ENCODE data around the gene RALGPS1. TPM values are rescaled to one million over a fixed set of nuclear protein-coding genes. Genes with fewer than 3 reads are reported as not detected.

Gene RALGPS1
- total and polyA plus RNA-seq, 2 of the 13 experiments (the other 11 are each of a cell fraction or from before 2014, with no cell fraction given), result 3.7 to 6.5 TPM

DNA sequence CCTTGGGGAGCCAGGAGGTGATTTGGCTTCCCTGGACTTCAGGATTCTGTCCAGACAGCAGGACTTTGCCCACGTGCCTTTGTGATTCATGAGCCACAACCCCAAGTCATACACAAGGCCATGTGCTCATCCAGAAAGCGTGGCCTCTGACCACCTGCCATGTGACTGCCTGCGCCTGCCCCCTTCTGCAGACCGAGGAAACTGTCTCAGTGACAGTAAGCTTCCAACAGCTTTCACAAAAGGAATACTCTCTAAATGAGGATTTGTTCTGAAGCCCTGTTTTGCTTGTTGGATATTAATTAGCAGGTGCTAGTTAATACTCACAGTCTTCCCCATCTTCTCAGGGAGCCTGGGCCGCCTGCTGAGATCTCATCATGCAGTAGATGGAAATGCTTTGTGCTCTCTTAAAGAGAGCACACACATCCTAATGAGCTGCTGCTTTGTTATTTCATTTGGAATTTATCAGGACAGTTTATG, 244.8 kb downstream of the RALGPS1 start (continued):
- TF ChIP-seq, protein P1, sequence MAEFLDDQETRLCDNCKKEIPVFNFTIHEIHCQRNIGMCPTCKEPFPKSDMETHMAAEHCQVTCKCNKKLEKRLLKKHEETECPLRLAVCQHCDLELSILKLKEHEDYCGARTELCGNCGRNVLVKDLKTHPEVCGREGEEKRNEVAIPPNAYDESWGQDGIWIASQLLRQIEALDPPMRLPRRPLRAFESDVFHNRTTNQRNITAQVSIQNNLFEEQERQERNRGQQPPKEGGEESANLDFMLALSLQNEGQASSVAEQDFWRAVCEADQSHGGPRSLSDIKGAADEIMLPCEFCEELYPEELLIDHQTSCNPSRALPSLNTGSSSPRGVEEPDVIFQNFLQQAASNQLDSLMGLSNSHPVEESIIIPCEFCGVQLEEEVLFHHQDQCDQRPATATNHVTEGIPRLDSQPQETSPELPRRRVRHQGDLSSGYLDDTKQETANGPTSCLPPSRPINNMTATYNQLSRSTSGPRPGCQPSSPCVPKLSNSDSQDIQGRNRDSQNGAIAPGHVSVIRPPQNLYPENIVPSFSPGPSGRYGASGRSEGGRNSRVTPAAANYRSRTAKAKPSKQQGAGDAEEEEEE (CRISPR knock-in tag; IDR thresholded peaks at IDR 0.05; ENCODE audit: borderline replicate concordance), result peak; percentile 96; the same call in 1 of the 2 replicates
- TF ChIP-seq ZNF547 (CRISPR knock-in tag; IDR thresholded peaks at IDR 0.05), result peak; percentile 98
- no peak for TF ChIP-seq CCAR2 (optimal IDR thresholded peaks at IDR 0.05; ENCODE audit: low read depth, low read length)
- peak; percentile 73 for TF ChIP-seq ZFY (CRISPR knock-in tag; IDR thresholded peaks at IDR 0.05)
- TF ChIP-seq, protein P2, sequence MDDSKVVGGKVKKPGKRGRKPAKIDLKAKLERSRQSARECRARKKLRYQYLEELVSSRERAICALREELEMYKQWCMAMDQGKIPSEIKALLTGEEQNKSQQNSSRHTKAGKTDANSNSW (CRISPR knock-in tag; IDR thresholded peaks at IDR 0.05; ENCODE audit: borderline replicate concordance), result peak; percentile 98
- TF ChIP-seq ZIK1 (CRISPR knock-in tag; IDR thresholded peaks at IDR 0.05; ENCODE audit: borderline replicate concordance, low read depth), result peak; percentile 98
- TF ChIP-seq ZNF558 (CRISPR knock-in tag; IDR thresholded peaks at IDR 0.05; ENCODE audit: borderline replicate concordance), result peak; percentile 99
- TF ChIP-seq ZNF75D (CRISPR knock-in tag; IDR thresholded peaks at IDR 0.05; ENCODE audit: borderline replicate concordance), result peak; percentile 85; the same call in 1 of the 2 replicates
- TF ChIP-seq ZNF614 (CRISPR knock-in tag; IDR thresholded peaks at IDR 0.05; ENCODE audit: borderline replicate concordance), result peak; percentile 87; the same call in 1 of the 2 replicates
- TF ChIP-seq ARNT2 (CRISPR knock-in tag; IDR thresholded peaks at IDR 0.05; ENCODE audit: low read depth), result peak; percentile 92
- TF ChIP-seq SMAD1 (CRISPR knock-in tag; IDR thresholded peaks at IDR 0.05; ENCODE audit: borderline replicate concordance, low read depth), result peak; percentile 88; the same call in 1 of the 2 replicates
- TF ChIP-seq, protein P3, sequence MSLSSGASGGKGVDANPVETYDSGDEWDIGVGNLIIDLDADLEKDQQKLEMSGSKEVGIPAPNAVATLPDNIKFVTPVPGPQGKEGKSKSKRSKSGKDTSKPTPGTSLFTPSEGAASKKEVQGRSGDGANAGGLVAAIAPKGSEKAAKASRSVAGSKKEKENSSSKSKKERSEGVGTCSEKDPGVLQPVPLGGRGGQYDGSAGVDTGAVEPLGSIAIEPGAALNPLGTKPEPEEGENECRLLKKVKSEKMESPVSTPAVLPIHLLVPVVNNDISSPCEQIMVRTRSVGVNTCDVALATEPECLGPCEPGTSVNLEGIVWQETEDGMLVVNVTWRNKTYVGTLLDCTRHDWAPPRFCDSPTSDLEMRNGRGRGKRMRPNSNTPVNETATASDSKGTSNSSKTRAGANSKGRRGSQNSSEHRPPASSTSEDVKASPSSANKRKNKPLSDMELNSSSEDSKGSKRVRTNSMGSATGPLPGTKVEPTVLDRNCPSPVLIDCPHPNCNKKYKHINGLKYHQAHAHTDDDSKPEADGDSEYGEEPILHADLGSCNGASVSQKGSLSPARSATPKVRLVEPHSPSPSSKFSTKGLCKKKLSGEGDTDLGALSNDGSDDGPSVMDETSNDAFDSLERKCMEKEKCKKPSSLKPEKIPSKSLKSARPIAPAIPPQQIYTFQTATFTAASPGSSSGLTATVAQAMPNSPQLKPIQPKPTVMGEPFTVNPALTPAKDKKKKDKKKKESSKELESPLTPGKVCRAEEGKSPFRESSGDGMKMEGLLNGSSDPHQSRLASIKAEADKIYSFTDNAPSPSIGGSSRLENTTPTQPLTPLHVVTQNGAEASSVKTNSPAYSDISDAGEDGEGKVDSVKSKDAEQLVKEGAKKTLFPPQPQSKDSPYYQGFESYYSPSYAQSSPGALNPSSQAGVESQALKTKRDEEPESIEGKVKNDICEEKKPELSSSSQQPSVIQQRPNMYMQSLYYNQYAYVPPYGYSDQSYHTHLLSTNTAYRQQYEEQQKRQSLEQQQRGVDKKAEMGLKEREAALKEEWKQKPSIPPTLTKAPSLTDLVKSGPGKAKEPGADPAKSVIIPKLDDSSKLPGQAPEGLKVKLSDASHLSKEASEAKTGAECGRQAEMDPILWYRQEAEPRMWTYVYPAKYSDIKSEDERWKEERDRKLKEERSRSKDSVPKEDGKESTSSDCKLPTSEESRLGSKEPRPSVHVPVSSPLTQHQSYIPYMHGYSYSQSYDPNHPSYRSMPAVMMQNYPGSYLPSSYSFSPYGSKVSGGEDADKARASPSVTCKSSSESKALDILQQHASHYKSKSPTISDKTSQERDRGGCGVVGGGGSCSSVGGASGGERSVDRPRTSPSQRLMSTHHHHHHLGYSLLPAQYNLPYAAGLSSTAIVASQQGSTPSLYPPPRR (CRISPR knock-in tag; IDR thresholded peaks at IDR 0.05; ENCODE audit: borderline replicate concordance), result peak; percentile 78; the same call in 1 of the 2 replicates
- TF ChIP-seq TCF7L2 (IDR thresholded peaks at IDR 0.05; ENCODE audit: low read depth, low read length), result no peak
- no peak for TF ChIP-seq ATF1 (CRISPR knock-in tag; IDR thresholded peaks at IDR 0.05)
- TF ChIP-seq SNRNP70 (IDR thresholded peaks at IDR 0.05; ENCODE audit: low read depth, low read length), result no peak
- TF ChIP-seq SETDB1 (CRISPR knock-in tag; IDR thresholded peaks at IDR 0.05; ENCODE audit: borderline replicate concordance), result peak; percentile 75; the same call in 1 of the 2 replicates
- peak; percentile 89 for TF ChIP-seq ZNF788 (CRISPR knock-in tag; IDR thresholded peaks at IDR 0.05; ENCODE audit: borderline replicate concordance)
- TF ChIP-seq, protein P4, sequence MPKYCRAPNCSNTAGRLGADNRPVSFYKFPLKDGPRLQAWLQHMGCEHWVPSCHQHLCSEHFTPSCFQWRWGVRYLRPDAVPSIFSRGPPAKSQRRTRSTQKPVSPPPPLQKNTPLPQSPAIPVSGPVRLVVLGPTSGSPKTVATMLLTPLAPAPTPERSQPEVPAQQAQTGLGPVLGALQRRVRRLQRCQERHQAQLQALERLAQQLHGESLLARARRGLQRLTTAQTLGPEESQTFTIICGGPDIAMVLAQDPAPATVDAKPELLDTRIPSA (CRISPR knock-in tag; IDR thresholded peaks at IDR 0.05; ENCODE audit: borderline replicate concordance), result peak; percentile 56; the same call in 1 of the 2 replicates
- peak; percentile 96; the same call in 1 of the 2 replicates for TF ChIP-seq ZNF337 (CRISPR knock-in tag; IDR thresholded peaks at IDR 0.05; ENCODE audit: borderline replicate concordance, low read depth)
- TF ChIP-seq, protein P5, sequence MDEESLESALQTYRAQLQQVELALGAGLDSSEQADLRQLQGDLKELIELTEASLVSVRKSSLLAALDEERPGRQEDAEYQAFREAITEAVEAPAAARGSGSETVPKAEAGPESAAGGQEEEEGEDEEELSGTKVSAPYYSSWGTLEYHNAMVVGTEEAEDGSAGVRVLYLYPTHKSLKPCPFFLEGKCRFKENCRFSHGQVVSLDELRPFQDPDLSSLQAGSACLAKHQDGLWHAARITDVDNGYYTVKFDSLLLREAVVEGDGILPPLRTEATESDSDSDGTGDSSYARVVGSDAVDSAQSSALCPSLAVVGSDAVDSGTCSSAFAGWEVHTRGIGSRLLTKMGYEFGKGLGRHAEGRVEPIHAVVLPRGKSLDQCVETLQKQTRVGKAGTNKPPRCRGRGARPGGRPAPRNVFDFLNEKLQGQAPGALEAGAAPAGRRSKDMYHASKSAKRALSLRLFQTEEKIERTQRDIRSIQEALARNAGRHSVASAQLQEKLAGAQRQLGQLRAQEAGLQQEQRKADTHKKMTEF (CRISPR knock-in tag; IDR thresholded peaks at IDR 0.05), result peak; percentile 92

All from HepG2 (cell line).